ENCODE results near the gene MEGF11. TPM values are rescaled to one million over a fixed set of nuclear protein-coding genes. Genes with fewer than 3 reads are reported as not detected.

The MEGF11 gene
- polyA plus RNA-seq, 1 of the 3 experiments (the other 2 are of a cell fraction) = not detected

DNA sequence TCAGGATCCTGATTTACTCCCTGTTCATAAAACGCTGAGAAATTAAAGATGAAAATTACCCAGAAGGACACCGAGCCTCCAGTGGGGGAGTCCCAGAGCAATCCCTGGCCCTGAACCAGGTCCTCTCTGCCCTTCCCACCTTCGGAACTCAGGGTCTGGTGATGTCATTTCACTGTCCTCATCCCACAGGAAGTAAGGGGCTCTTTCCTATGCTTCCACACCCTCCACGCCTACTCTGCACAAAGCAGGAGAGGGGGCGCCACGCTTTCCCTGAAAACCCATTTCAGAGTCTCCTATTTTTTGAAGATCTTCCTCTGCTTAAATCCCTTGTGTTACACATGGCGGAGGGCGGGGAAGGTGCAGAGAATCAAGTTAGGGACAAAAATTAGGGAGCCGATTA, 18.8 kb downstream of the MEGF11 start (continued):
- TF ChIP-seq, protein P1, sequence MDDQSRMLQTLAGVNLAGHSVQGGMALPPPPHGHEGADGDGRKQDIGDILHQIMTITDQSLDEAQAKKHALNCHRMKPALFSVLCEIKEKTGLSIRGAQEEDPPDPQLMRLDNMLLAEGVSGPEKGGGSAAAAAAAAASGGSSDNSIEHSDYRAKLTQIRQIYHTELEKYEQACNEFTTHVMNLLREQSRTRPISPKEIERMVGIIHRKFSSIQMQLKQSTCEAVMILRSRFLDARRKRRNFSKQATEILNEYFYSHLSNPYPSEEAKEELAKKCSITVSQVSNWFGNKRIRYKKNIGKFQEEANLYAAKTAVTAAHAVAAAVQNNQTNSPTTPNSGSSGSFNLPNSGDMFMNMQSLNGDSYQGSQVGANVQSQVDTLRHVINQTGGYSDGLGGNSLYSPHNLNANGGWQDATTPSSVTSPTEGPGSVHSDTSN (IDR thresholded peaks at IDR 0.05) = no peak
- TF ChIP-seq RAD21 (IDR thresholded peaks at IDR 0.05; ENCODE audit: low read length) (no peak), GATA2 (CRISPR knock-in tag; IDR thresholded peaks at IDR 0.05) (no peak), TAF1 (IDR thresholded peaks at IDR 0.05; ENCODE audit: borderline replicate concordance, low read depth, low read length) (no peak)

DNA sequence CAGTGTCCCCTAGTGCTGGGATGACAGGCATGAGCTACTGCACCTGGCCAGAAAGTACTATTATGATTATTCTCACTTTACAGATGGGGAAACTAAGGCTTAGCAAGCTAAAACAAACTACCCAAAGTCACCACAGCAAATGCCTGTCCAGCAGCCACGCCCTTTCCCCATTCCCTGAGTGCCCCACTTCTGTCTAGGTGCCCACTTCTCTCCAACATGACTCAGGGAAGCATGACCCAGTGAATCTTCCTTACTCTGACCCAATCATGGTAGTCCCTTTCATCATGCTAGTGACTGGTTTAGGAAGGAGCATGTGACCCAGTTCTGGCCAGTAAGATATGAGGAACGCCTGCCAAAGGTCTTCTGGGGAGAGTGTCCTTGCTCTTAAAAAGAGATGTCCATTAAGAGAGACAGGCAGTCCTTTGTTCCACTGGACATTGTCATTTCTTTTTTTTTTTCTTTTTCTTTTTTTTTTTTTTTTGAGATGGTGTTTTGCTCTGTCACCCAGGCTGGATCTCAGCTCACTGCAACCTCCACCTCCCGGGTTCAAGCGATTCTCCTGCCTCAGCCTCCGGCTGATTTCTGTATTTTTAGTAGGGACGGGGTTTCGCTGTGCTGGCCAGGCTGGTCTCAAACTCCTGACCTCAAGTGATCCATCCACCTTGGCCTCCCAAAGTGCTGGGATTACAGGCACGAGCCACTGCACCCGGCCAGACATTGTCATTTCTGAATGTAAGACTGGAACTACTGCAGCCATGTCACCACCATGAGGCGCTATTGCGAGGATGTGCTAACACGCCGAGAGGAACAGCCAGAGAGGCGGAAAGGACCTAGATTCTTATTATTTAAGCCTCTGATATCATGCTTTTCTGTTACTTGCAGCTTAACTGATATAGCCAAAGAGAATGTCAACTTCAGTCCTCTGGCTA, 19.8 kb downstream of the MEGF11 start:
- no peak overlapping the region for H2AFZ ChIP-seq (ENCODE audit: low read depth)
- no peaks in the 10 kb centered on the region for H3K79me2 ChIP-seq (ENCODE audit: insufficient read depth)
- H3K4me3 ChIP-seq (ENCODE audit: low read depth in 2 of 2, low read length in 1 of 2) = no peak overlapping the region
- no peak overlapping the region for H3K27ac ChIP-seq (ENCODE audit: low read depth in 2 of 2, low read length in 1 of 2)
- WGBS (ENCODE audit: low lambda C conversion rate) = 86% methylated on average over 14 of the region's 14 CpGs
- no peaks in the 10 kb centered on the region for H3K36me3 ChIP-seq (replicated peaks in 1 of 2; ENCODE audit: control insufficient read depth in 1 of 2, insufficient read depth in 2 of 2, low read length in 1 of 2)
- no peak overlapping the region for H3K4me2 ChIP-seq
- no peaks in the 10 kb centered on the region for H3K9me2 ChIP-seq
- no peaks in the 10 kb centered on the region for H3K27me3 ChIP-seq (ENCODE audit: insufficient read depth)
- DNase-seq = no peak
- TF ChIP-seq, protein P2, sequence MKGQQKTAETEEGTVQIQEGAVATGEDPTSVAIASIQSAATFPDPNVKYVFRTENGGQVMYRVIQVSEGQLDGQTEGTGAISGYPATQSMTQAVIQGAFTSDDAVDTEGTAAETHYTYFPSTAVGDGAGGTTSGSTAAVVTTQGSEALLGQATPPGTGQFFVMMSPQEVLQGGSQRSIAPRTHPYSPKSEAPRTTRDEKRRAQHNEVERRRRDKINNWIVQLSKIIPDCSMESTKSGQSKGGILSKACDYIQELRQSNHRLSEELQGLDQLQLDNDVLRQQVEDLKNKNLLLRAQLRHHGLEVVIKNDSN (IDR thresholded peaks at IDR 0.05; ENCODE audit: borderline replicate concordance, low read depth) = peak; percentile 38; the same call in 1 of the 2 replicates
- TF ChIP-seq, protein P3, sequence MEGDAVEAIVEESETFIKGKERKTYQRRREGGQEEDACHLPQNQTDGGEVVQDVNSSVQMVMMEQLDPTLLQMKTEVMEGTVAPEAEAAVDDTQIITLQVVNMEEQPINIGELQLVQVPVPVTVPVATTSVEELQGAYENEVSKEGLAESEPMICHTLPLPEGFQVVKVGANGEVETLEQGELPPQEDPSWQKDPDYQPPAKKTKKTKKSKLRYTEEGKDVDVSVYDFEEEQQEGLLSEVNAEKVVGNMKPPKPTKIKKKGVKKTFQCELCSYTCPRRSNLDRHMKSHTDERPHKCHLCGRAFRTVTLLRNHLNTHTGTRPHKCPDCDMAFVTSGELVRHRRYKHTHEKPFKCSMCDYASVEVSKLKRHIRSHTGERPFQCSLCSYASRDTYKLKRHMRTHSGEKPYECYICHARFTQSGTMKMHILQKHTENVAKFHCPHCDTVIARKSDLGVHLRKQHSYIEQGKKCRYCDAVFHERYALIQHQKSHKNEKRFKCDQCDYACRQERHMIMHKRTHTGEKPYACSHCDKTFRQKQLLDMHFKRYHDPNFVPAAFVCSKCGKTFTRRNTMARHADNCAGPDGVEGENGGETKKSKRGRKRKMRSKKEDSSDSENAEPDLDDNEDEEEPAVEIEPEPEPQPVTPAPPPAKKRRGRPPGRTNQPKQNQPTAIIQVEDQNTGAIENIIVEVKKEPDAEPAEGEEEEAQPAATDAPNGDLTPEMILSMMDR (IDR thresholded peaks at IDR 0.05) = peak; percentile 36; the same call in 1 of the 2 replicates
- no peak for TF ChIP-seq FOXJ3 (CRISPR knock-in tag; IDR thresholded peaks at IDR 0.05)
- no peaks in the 10 kb centered on the region for H3F3A ChIP-seq (replicated peaks; ENCODE audit: insufficient read depth)
- POLR2A ChIA-PET = no interaction called here
- H3K9ac ChIP-seq = no peak overlapping the region
- H3K9me3 ChIP-seq = no peaks in the 10 kb centered on the region
- H4K20me1 ChIP-seq (ENCODE audit: insufficient read depth) = no peaks in the 10 kb centered on the region
- H3K4me1 ChIP-seq (ENCODE audit: control insufficient read depth in 1 of 2, insufficient read depth in 2 of 2, low read depth in 1 of 2, low read length in 1 of 2) = peaks cover 0 to 20% of the 10 kb centered on the region in 2 experiments; a peak in 1 of 4 replicates
- CTCF ChIA-PET = interaction anchor here (0.7 kb wide), 1 partner anchor 191 kb away, joined by 3 read pairs; no protein-coding TSS in a partner anchor

DNA sequence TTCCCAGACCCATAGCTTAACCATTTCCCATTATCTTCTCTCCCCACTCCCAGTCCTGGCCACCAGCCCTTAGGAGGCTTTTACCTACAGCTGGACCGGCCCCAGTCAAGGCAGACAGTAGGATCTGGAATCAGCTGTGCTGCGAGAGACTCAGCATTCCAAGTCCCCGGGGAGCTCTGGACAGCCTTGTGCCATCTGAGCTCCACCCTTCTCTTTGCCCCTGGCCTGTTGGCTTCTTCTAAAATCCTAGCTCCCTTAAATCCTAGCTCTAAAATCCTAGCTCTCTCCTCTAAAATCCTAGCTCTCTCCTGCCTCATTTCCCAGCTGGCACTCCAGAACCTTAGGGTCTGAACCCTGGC, 21.3 kb downstream of the MEGF11 start:
- Histone ChIP-seq H4K20me1 (ENCODE audit: insufficient read depth) (no peaks in the 10 kb centered on the region), H3F3A (replicated peaks; ENCODE audit: insufficient read depth) (no peaks in the 10 kb centered on the region), H3K4me2 (no peak overlapping the region), H3K36me3 (replicated peaks in 1 of 2; ENCODE audit: control insufficient read depth in 1 of 2, insufficient read depth in 2 of 2, low read length in 1 of 2) (no peaks in the 10 kb centered on the region), H3K27ac (ENCODE audit: low read depth in 2 of 2, low read length in 1 of 2) (no peak overlapping the region; a peak in 1 of 4 replicates), H3K4me3 (ENCODE audit: low read depth in 2 of 2, low read length in 1 of 2) (no peak overlapping the region), H3K9me3 (no peaks in the 10 kb centered on the region), H3K9me2 (no peaks in the 10 kb centered on the region), H3K4me1 (ENCODE audit: control insufficient read depth in 1 of 2, insufficient read depth in 2 of 2, low read depth in 1 of 2, low read length in 1 of 2) (peaks cover 0 to 20% of the 10 kb centered on the region in 2 experiments; a peak in 1 of 4 replicates), H3K79me2 (ENCODE audit: insufficient read depth) (no peaks in the 10 kb centered on the region), H2AFZ (ENCODE audit: low read depth) (no peak overlapping the region), H3K9ac (no peak overlapping the region), H3K27me3 (ENCODE audit: insufficient read depth) (no peaks in the 10 kb centered on the region)
- WGBS (ENCODE audit: low lambda C conversion rate) = 67% methylated on average over 3 of the region's 3 CpGs
- ChIA-PET POLR2A (no interaction called here), CTCF (interaction anchor here (0.8 to 1.9 kb wide), 4 partner anchors 8 to 21 kb away, joined by 3 to 10 read pairs (median 4); partner anchors contain the start of gene MEGF11)
- no peak for DNase-seq
- no peak for TF ChIP-seq TEAD4 (IDR thresholded peaks at IDR 0.05; ENCODE audit: borderline replicate concordance, insufficient read depth)
